Endothelial cell of umbilical vein (primary cell): Measurements from ENCODE around the gene AQP2. TPM values are rescaled to one million over a fixed set of nuclear protein-coding genes. Genes with fewer than 3 reads are reported as not detected.

Source experiments
- BruUV-seq: library from RNA; stranded (reverse); fragments of 400-500 nt; replicated peaks from 2 replicates; lab custom pipeline; 2021; lab: Mats Ljungman, UMichigan
- CTCF ChIA-PET: fragments of 300-600, 350-600 bp; sonication (Branson Sonifier 250); formaldehyde crosslinking; loops from one replicate; lab custom pipeline; 2021; ENCODE audit warnings: antibody characterized with exemption, inconsistent platforms; lab: Charles Lee
- POLR2A ChIA-PET: fragments of 300-600, 350-600 bp; sonication (Branson Sonifier 250); formaldehyde crosslinking; loops from one replicate; lab custom pipeline; 2021; ENCODE audit warnings: antibody characterized with exemption, inconsistent platforms; lab: Charles Lee
- DNase-seq: peaks from one replicate; pipeline ENCODE4 v3.0.0-alpha.2; 2011; ENCODE audit warnings: low read depth, low spot score
- FAIRE-seq: peaks from 2 replicates; lab custom pipeline; 2011; peaks lifted over from hg19 to GRCh38; lab: Jason Lieb, UNC
- H2AFZ ChIP-seq: 2 replicates; pipeline ENCODE4 v1.6.0; 2012; ENCODE audit warnings: low read depth, low read length, control low read depth, inconsistent platforms
- H3K27ac ChIP-seq: 2 replicates; pipeline ENCODE4 v1.5.1; 2011; ENCODE audit warnings: low read depth, mild to moderate bottlenecking, control low read depth, low read length, moderate library complexity; ENCODE audit not compliant: insufficient read depth
- H3K27me3 ChIP-seq, 2 experiments: 2 replicates each; pipeline versions ENCODE4 v1.6.0 to v1.6.1; 2011; ENCODE audit warnings: low read length in 2 of 2, mixed read lengths in 1 of 2; ENCODE audit not compliant: control insufficient read depth in 2 of 2, insufficient read depth in 2 of 2
- H3K36me3 ChIP-seq, 2 experiments: 2 replicates in 1 of 2; 3 replicates in 1 of 2; pipeline ENCODE4 v1.5.1; 2011; ENCODE audit warnings: low read length in 2 of 2, mild to moderate bottlenecking in 1 of 2, moderate library complexity in 1 of 2; ENCODE audit not compliant: control insufficient read depth in 2 of 2, insufficient read depth in 2 of 2; ENCODE audit errors: extremely low read depth in 1 of 2
- H3K4me1 ChIP-seq: 3 replicates; pipeline ENCODE4 v1.5.1; 2011; ENCODE audit warnings: mild to moderate bottlenecking, low read length; ENCODE audit not compliant: control insufficient read depth, insufficient read depth; ENCODE audit errors: extremely low read depth
- H3K4me2 ChIP-seq: 2 replicates; pipeline ENCODE4 v1.6.1; 2011; ENCODE audit warnings: low read length, control low read depth, mixed read lengths; ENCODE audit not compliant: insufficient read depth
- H3K4me3 ChIP-seq, 3 experiments: fragments of 200-600 bp in 1 of 3; sonication (generic), shearing (Covaris generic) in 1 of 3; replicated peaks in 1 of 3; 2 replicates each; pipeline ENCODE4 v1.5.1; 2011 to 2016; ENCODE audit warnings: control low read depth in 3 of 3, low read length in 3 of 3, mild to moderate bottlenecking in 2 of 3, inconsistent platforms in 1 of 3, low read depth in 1 of 3, moderate library complexity in 1 of 3; ENCODE audit not compliant: insufficient read depth in 1 of 3
- H3K79me2 ChIP-seq: 2 replicates; pipeline ENCODE4 v1.6.0; 2012; ENCODE audit warnings: low read length, inconsistent platforms; ENCODE audit not compliant: control insufficient read depth, insufficient read depth
- H3K9ac ChIP-seq: replicated peaks from 2 replicates; pipeline ENCODE3; 2011; ENCODE audit warnings: low read length, control low read depth; ENCODE audit not compliant: insufficient read depth; ENCODE audit errors: extremely low read depth
- H3K9me1 ChIP-seq: replicated peaks from 3 replicates; pipeline ENCODE4 v1.6.0; 2011; ENCODE audit warnings: mild to moderate bottlenecking, low read length; ENCODE audit not compliant: control insufficient read depth, insufficient read depth; ENCODE audit errors: extremely low read depth
- H3K9me3 ChIP-seq: replicated peaks from 2 replicates; pipeline ENCODE4 v1.5.1; 2012; ENCODE audit warnings: low read length, inconsistent platforms; ENCODE audit not compliant: control insufficient read depth, insufficient read depth
- H4K20me1 ChIP-seq: replicated peaks from 2 replicates; pipeline ENCODE3; 2011; ENCODE audit warnings: mild to moderate bottlenecking, low read length; ENCODE audit not compliant: control insufficient read depth, insufficient read depth; ENCODE audit errors: extremely low read depth
- CTCF ChIP-seq, 2 donors: IDR thresholded peaks; 1 replicate in 1 of 2; 2 replicates in 1 of 2; pipeline ENCODE4 v1.5.1; 2011; ENCODE audit warnings: low read length in 2 of 2, mild to moderate bottlenecking in 2 of 2, moderate library complexity in 2 of 2, control low read depth in 1 of 2, inconsistent platforms in 1 of 2, low read depth in 1 of 2; ENCODE audit not compliant: insufficient read depth in 1 of 2; ENCODE audit errors: extremely low read depth in 1 of 2
- EZH2 ChIP-seq: IDR thresholded peaks from 2 replicates; pipeline ENCODE4 v1.6.1; 2012; ENCODE audit warnings: borderline replicate concordance, low read depth, mild to moderate bottlenecking, moderate library complexity, low read length, inconsistent platforms; ENCODE audit not compliant: severe bottlenecking
- FOS ChIP-seq: IDR thresholded peaks from 2 replicates; pipeline ENCODE4 v1.6.1; 2011; ENCODE audit warnings: mild to moderate bottlenecking, low read length, moderate library complexity, borderline replicate concordance; ENCODE audit not compliant: insufficient read depth
- GATA2 ChIP-seq: IDR thresholded peaks from 2 replicates; pipeline ENCODE4 v1.7.0; 2011; ENCODE audit warnings: low read depth, mild to moderate bottlenecking, moderate library complexity, mixed read lengths, low read length; ENCODE audit not compliant: insufficient read length, insufficient read depth
- JUN ChIP-seq: IDR thresholded peaks from 2 replicates; pipeline ENCODE4 v1.6.1; 2011; ENCODE audit warnings: borderline replicate concordance, low read depth; ENCODE audit not compliant: insufficient read length, insufficient read depth
- MYC ChIP-seq: IDR thresholded peaks from one replicate; pipeline ENCODE4 v1.6.1; 2011; ENCODE audit warnings: mild to moderate bottlenecking, low read depth, low read length
- POLR2A ChIP-seq: IDR thresholded peaks from 2 replicates; pipeline ENCODE4 v1.6.1; 2012; ENCODE audit warnings: low read depth, mild to moderate bottlenecking, control low read depth, low read length
- POLR2AphosphoS5 ChIP-seq: IDR thresholded peaks from 2 replicates; pipeline ENCODE4 v1.6.1; 2012; ENCODE audit warnings: low read depth, mild to moderate bottlenecking, control low read depth, low read length, moderate library complexity; ENCODE audit not compliant: insufficient read depth
- dilution Hi-C: fragments of 300-500 bp; cut with MboI; formaldehyde crosslinking; loops from one replicate; pipeline ENCODE4 v1.15.0; 2019; ENCODE audit warnings: low sequenced_read_pairs; ENCODE audit not compliant: extremely low pct_ligation_motif_present
- intact Hi-C: fragments of 100-400 bp; cut with micrococcal nuclease; formaldehyde crosslinking; loops from one replicate; pipeline ENCODE4 v1.10.0; 2022
- polyA plus RNA-seq, 4 experiments: library from polyadenylated mRNA; depleted of rRNA in 3 of 4; stranded (reverse) in 3 of 4; unstranded in 1 of 4; fragments of >200 nt; gene quantifications; 2 replicates each; pipeline versions ENCODE4 v1.2.1 to v1.2.3, GENCODE V29; 2011 to 2012; ENCODE audit warnings: missing spikeins in 1 of 4
- total RNA-seq: library from RNA; stranded (reverse); gene quantifications from 2 replicates; pipeline ENCODE4 v1.2.3, GENCODE V29; 2021
- TF ChIP-seq, protein P1 (sequence below): IDR thresholded peaks from 2 replicates; pipeline ENCODE4 v1.6.1; 2011; ENCODE audit not compliant: insufficient read depth, insufficient read length

Gene AQP2
- total and polyA plus RNA-seq, 2 donors (not counting 3 experiments of a cell fraction or from before 2014, with no cell fraction given) = not detected

- Histone ChIP-seq H3K4me1 (peaks cover 4% of the 10 kb centered on the region), H3K79me2 (no peaks in the 10 kb centered on the region), H3K27me3 (peaks cover 16 to 18% of the 10 kb centered on the region in 2 experiments), H3K4me3 (no peak overlapping the region), H2AFZ (no peak overlapping the region), H3K36me3 (no peaks in the 10 kb centered on the region), H3K4me2 (no peak overlapping the region), H3K9ac (no peak overlapping the region), H3K9me1 (no peaks in the 10 kb centered on the region), H4K20me1 (no peaks in the 10 kb centered on the region), H3K27ac (no peak overlapping the region), H3K9me3 (no peaks in the 10 kb centered on the region)
- dilution Hi-C loops = loop anchor here (25.0 kb wide), 1 partner anchor 94 kb away; the partner anchor contains the start of gene ASIC1
- ChIA-PET CTCF (interaction anchor here (1.5 to 11.4 kb wide), 11 partner anchors 9 to 116 kb away, joined by 6 to 317 read pairs (median 37); partner anchors contain the start of genes ASIC1 and SMARCD1), POLR2A (no interaction called here)
- no peak for DNase-seq
- no peak for FAIRE-seq
- intact Hi-C loops = loop anchor here (5.0 kb wide), 1 partner anchor 209 kb away; no protein-coding TSS in a partner anchor
- TF ChIP-seq CTCF (IDR thresholded peaks at IDR 0.05; ENCODE audit: extremely low read depth in 1 of 2, insufficient read depth in 1 of 2, low read depth in 1 of 2, low read length in 2 of 2) (no peak), EZH2 (no peak), POLR2A (no peak), FOS (no peak), MYC (no peak), JUN (no peak), POLR2AphosphoS5 (no peak), GATA2 (no peak)
- TF ChIP-seq, protein P1, sequence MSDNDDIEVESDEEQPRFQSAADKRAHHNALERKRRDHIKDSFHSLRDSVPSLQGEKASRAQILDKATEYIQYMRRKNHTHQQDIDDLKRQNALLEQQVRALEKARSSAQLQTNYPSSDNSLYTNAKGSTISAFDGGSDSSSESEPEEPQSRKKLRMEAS = no peak
- no TSS peak for BruUV-seq
These were observed 17.9 kb downstream of the AQP2 start for GRCh38 chr12:49968471-49968870.
